Astrocyte (in vitro differentiated cells and primary cell): ENCODE measurements around the gene GRIA1. TPM values are rescaled to one million over a fixed set of nuclear protein-coding genes. Genes with fewer than 3 reads are reported as not detected.

Experiments
- DNase-seq: peaks from one replicate; pipeline ENCODE4 v3.0.0-alpha.2; 2010; ENCODE audit warnings: low read depth
- FAIRE-seq: peaks from 2 replicates; lab custom pipeline; 2011; peaks lifted over from hg19 to GRCh38; lab: Jason Lieb, UNC
- H2AFZ ChIP-seq: 2 replicates; pipeline ENCODE4 v1.6.0; 2012; ENCODE audit warnings: low read depth, low read length, inconsistent platforms
- H3K27ac ChIP-seq: 2 replicates; pipeline ENCODE4 v1.5.1; 2011; ENCODE audit warnings: low read depth, low read length, inconsistent platforms
- H3K27me3 ChIP-seq: 2 replicates; pipeline ENCODE4 v1.6.0; 2011; ENCODE audit warnings: low read length, inconsistent platforms; ENCODE audit not compliant: insufficient read depth
- H3K36me3 ChIP-seq: 2 replicates; pipeline ENCODE4 v1.5.1; 2011; ENCODE audit warnings: low read length, inconsistent platforms; ENCODE audit not compliant: insufficient read depth
- H3K4me1 ChIP-seq: 2 replicates; pipeline ENCODE4 v1.5.1; 2011; ENCODE audit warnings: low read length, inconsistent platforms; ENCODE audit not compliant: insufficient read depth
- H3K4me2 ChIP-seq: 2 replicates; pipeline ENCODE4 v1.6.0; 2012; ENCODE audit warnings: low read length, inconsistent platforms
- H3K4me3 ChIP-seq: 2 replicates; pipeline ENCODE4 v1.5.1; 2011; ENCODE audit warnings: low read depth, mild to moderate bottlenecking, low read length, inconsistent platforms; ENCODE audit not compliant: insufficient read depth
- H3K79me2 ChIP-seq: 2 replicates; pipeline ENCODE4 v1.6.0; 2012; ENCODE audit warnings: mild to moderate bottlenecking, low read length, inconsistent platforms; ENCODE audit not compliant: insufficient read depth
- H3K9ac ChIP-seq: 2 replicates; pipeline ENCODE4 v1.6.0; 2012; ENCODE audit warnings: mild to moderate bottlenecking, low read length, inconsistent platforms
- H3K9me3 ChIP-seq: 2 replicates; pipeline ENCODE4 v1.5.1; 2012; ENCODE audit warnings: low read depth, mild to moderate bottlenecking, low read length, inconsistent platforms; ENCODE audit not compliant: insufficient read depth
- H4K20me1 ChIP-seq: 2 replicates; pipeline ENCODE4 v1.6.0; 2012; ENCODE audit warnings: low read length, inconsistent platforms; ENCODE audit not compliant: insufficient read depth
- H3K27ac Mint-ChIP-seq: one replicate; pipeline ENCODE4 v1.8.0; 2021; ENCODE audit warnings: mild to moderate bottlenecking, mixed read lengths; ENCODE audit not compliant: unreplicated experiment
- H3K27me3 Mint-ChIP-seq: one replicate; pipeline ENCODE4 v1.8.0; 2021; ENCODE audit warnings: low read depth, mixed read lengths; ENCODE audit not compliant: unreplicated experiment
- H3K36me3 Mint-ChIP-seq: one replicate; pipeline ENCODE4 v1.8.0; 2021; ENCODE audit warnings: low read depth, mixed read lengths; ENCODE audit not compliant: unreplicated experiment
- H3K4me1 Mint-ChIP-seq: one replicate; pipeline ENCODE4 v1.8.0; 2021; ENCODE audit warnings: low read depth, mixed read lengths; ENCODE audit not compliant: unreplicated experiment
- H3K4me3 Mint-ChIP-seq: one replicate; pipeline ENCODE4 v1.8.0; 2021; ENCODE audit warnings: mild to moderate bottlenecking, moderate library complexity, mixed read lengths; ENCODE audit not compliant: unreplicated experiment
- H3K9me3 Mint-ChIP-seq: one replicate; pipeline ENCODE4 v1.8.0; 2021; ENCODE audit warnings: mild to moderate bottlenecking, mixed read lengths; ENCODE audit not compliant: unreplicated experiment
- CTCF ChIP-seq: IDR thresholded peaks from 2 replicates; pipeline ENCODE4 v1.5.1; 2011; ENCODE audit warnings: low read depth, mild to moderate bottlenecking, inconsistent platforms, low read length, moderate library complexity; ENCODE audit not compliant: insufficient read depth
- EZH2 ChIP-seq: IDR thresholded peaks from 2 replicates; pipeline ENCODE4 v1.6.1; 2012; ENCODE audit warnings: mild to moderate bottlenecking, low read length, inconsistent platforms; ENCODE audit not compliant: insufficient read depth
- total RNA-seq: library from RNA; stranded (reverse); gene quantifications from 2 replicates; pipeline ENCODE4 v1.2.1, GENCODE V29; 2021

The GRIA1 gene
- total RNA-seq, 1 donor from 2014 or later, result 5.4 TPM

GRCh38 chr5:153558957-153559356, 68.5 kb downstream of the GRIA1 start:
- FAIRE-seq, result no peak
- Histone ChIP-seq H3K9ac (no peak overlapping the region), H3K27ac (no peak overlapping the region), H3K9me3 (no peaks in the 10 kb centered on the region), H3K4me1 (peaks cover 9% of the 10 kb centered on the region), H3K79me2 (no peaks in the 10 kb centered on the region), H2AFZ (no peak overlapping the region), H3K27me3 (no peaks in the 10 kb centered on the region), H3K4me2 (no peak overlapping the region), H4K20me1 (no peaks in the 10 kb centered on the region), H3K4me3 (no peak overlapping the region), H3K36me3 (no peaks in the 10 kb centered on the region)
- Mint-ChIP-seq H3K27me3 (no peaks in the 10 kb centered on the region), H3K9me3 (peaks cover 5% of the 10 kb centered on the region), H3K36me3 (no peaks in the 10 kb centered on the region), H3K4me1 (peaks cover 25% of the 10 kb centered on the region), H3K4me3 (no peak overlapping the region), H3K27ac (no peak overlapping the region)
- no peak for TF ChIP-seq CTCF
- TF ChIP-seq EZH2, result no peak
- DNase-seq, result no peak

GRCh38 chr5:153559926-153560325, 69.5 kb downstream of the GRIA1 start:
- Histone ChIP-seq H3K4me2 (no peak overlapping the region), H3K9ac (no peak overlapping the region), H3K4me3 (no peak overlapping the region), H2AFZ (no peak overlapping the region), H3K9me3 (no peaks in the 10 kb centered on the region), H3K27me3 (no peaks in the 10 kb centered on the region), H3K79me2 (no peaks in the 10 kb centered on the region), H4K20me1 (no peaks in the 10 kb centered on the region), H3K27ac (no peak overlapping the region), H3K4me1 (peaks cover 9% of the 10 kb centered on the region), H3K36me3 (no peaks in the 10 kb centered on the region)
- H3K4me1 Mint-ChIP-seq, result peaks cover 23% of the 10 kb centered on the region
- no peaks in the 10 kb centered on the region for H3K27me3 Mint-ChIP-seq
- H3K36me3 Mint-ChIP-seq, result no peaks in the 10 kb centered on the region
- DNase-seq (peak; percentile 26), FAIRE-seq (no peak)
- H3K27ac Mint-ChIP-seq, result no peak overlapping the region
- peaks cover 5% of the 10 kb centered on the region for H3K9me3 Mint-ChIP-seq
- no peak overlapping the region for H3K4me3 Mint-ChIP-seq
- TF ChIP-seq EZH2 (no peak), CTCF (no peak)

GRCh38 chr5:153562189-153562588, 71.7 kb downstream of the GRIA1 start:
- Histone ChIP-seq H3K27me3 (no peaks in the 10 kb centered on the region), H3K9me3 (no peaks in the 10 kb centered on the region), H3K4me2 (peak overlapping the region; percentile 23), H4K20me1 (no peaks in the 10 kb centered on the region), H2AFZ (no peak overlapping the region), H3K36me3 (no peaks in the 10 kb centered on the region), H3K4me3 (no peak overlapping the region), H3K4me1 (peaks cover 9% of the 10 kb centered on the region), H3K9ac (no peak overlapping the region), H3K79me2 (no peaks in the 10 kb centered on the region), H3K27ac (no peak overlapping the region)
- H3K9me3 Mint-ChIP-seq, result peaks cover 5% of the 10 kb centered on the region
- H3K36me3 Mint-ChIP-seq, result no peaks in the 10 kb centered on the region
- TF ChIP-seq EZH2 (no peak), CTCF (no peak)
- FAIRE-seq (peak; percentile 23), DNase-seq (peak; percentile 70)
- no peaks in the 10 kb centered on the region for H3K27me3 Mint-ChIP-seq
- H3K4me1 Mint-ChIP-seq, result peaks cover 18% of the 10 kb centered on the region
- H3K4me3 Mint-ChIP-seq, result no peak overlapping the region
- peak overlapping the region; percentile 29 for H3K27ac Mint-ChIP-seq
